Immature natural killer cell (primary cell): ENCODE data around the gene RPGRIP1. TPM values are rescaled to one million over a fixed set of nuclear protein-coding genes. Genes with fewer than 3 reads are reported as not detected.
A peak's percentile ranks its signal among the peaks of the same experiment; 100 is the strongest.
"Not testable (repeated sequence)": the region's sequence is repeated elsewhere in the genome, so short reads cannot be mapped to it uniquely, and the experiment has no call there.

ENCODE experiments used
- DNase-seq, 3 donors: peaks; one replicate each; pipeline ENCODE4 v3.0.0; 2022; ENCODE audit warnings: mixed read lengths in 1 of 3
- H3K27ac Mint-ChIP-seq, 6 donors: one replicate each; pipeline ENCODE4 v1.8.0; 2020; ENCODE audit warnings: mixed read lengths in 6 of 6, mild to moderate bottlenecking in 5 of 6, inconsistent platforms in 4 of 6, moderate library complexity in 3 of 6
- H3K27me3 Mint-ChIP-seq, 3 donors: one replicate each; pipeline ENCODE4 v1.8.0; 2020 to 2021; ENCODE audit warnings: low read depth in 3 of 3, mild to moderate bottlenecking in 3 of 3, mixed read lengths in 3 of 3, moderate library complexity in 3 of 3, inconsistent platforms in 1 of 3
- H3K36me3 Mint-ChIP-seq, 3 donors: one replicate each; pipeline ENCODE4 v1.8.0; 2020; ENCODE audit warnings: mixed read lengths in 3 of 3, inconsistent platforms in 2 of 3, mild to moderate bottlenecking in 2 of 3
- H3K4me1 Mint-ChIP-seq, 2 donors: one replicate each; pipeline ENCODE4 v1.8.0; 2020; ENCODE audit warnings: inconsistent platforms in 2 of 2, mild to moderate bottlenecking in 2 of 2, mixed read lengths in 2 of 2, moderate library complexity in 1 of 2
- H3K4me3 Mint-ChIP-seq, 5 donors: one replicate each; pipeline ENCODE4 v1.8.0; 2020; ENCODE audit warnings: mild to moderate bottlenecking in 5 of 5, mixed read lengths in 5 of 5, inconsistent platforms in 3 of 5, moderate library complexity in 3 of 5
- H3K9me3 Mint-ChIP-seq, 6 donors: one replicate each; pipeline ENCODE4 v1.8.0; 2020; ENCODE audit warnings: mild to moderate bottlenecking in 6 of 6, mixed read lengths in 6 of 6, inconsistent platforms in 4 of 6, moderate library complexity in 3 of 6
- polyA plus RNA-seq, 3 donors: library from polyadenylated mRNA; unstranded; fragments of 300-500 nt; fragmentation: Illumina TruSeq; gene quantifications; one replicate each; pipeline ENCODE4 v1.2.3, GENCODE V29; 2021

RPGRIP1 gene
- polyA plus RNA-seq, 3 donors from 2014 or later: 0.15 to 1.9 TPM; not detected in 1

DNA sequence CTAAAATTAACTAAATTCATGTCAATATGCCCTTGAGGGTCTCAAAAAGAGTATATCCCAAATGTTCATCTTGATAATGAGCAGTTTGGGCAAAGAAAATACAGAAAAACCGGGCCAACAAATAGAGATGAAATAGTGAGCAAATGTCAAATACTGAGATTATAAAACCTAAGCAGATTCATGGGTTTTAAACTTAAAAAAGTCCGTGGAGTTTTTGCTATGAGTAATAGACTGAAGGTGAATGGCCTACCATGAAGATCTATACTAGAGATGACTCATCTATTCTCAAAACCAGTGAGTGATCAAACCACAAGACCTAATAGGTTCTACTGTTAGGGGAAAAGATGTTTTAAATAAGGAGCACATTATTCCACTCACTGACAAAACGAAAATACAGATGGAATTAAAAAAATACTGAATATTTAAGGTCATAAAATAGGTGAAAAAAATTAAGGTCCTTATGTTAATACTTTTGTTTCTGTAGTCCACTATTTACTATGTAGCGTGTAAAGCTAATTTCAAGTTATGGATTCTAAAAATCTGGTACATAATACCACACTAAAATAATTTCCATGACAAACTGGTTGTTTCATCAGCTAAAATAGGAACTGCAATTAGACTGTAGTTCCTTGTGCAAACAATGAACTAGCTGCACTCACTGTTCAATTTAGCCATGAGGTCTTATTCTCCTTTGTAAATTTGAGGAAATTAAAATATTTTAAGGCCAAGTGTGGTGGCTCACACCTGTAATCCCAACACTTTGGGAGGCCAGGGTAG lies 15.7 kb upstream of the RPGRIP1 start:
- peaks cover 82 to 90% of the 10 kb centered on the region in 2 donors for H3K4me1 Mint-ChIP-seq
- peaks cover 5 to 41% (median 34%) of the 10 kb centered on the region in 3 donors for H3K36me3 Mint-ChIP-seq
- DNase-seq: no peak
- H3K27ac Mint-ChIP-seq: peak overlapping the region; percentile 65 to 99 (median 84)
- H3K9me3 Mint-ChIP-seq: no peaks in the 10 kb centered on the region
- H3K27me3 Mint-ChIP-seq: peaks cover 7 to 22% (median 21%) of the 10 kb centered on the region in 3 donors
- H3K4me3 Mint-ChIP-seq: peak overlapping the region; percentile 9 to 100 (median 62)

DNA sequence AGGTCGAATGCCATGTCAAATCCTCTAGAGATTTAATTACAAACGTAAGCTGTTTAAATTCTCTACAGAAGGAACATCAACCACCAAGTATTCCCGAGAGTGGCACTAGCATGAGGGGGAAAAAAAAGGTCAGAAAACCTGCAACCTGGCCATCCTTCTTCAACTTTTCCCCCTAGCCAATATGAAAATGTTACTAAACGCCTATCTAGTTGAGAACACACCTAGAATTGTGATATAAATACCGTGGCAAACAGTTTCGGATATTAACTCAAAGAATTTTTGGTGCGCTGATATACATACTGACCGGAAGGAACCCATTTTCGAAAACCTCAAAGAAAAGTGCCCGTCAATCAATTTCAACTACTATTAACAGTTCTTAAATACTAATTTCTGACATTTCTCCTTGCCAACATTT lies 12.4 kb upstream of the RPGRIP1 start:
- peaks cover 67 to 77% of the 10 kb centered on the region in 2 donors for H3K4me1 Mint-ChIP-seq
- peak overlapping the region; percentile 93 to 100 (median 99) for H3K4me3 Mint-ChIP-seq
- DNase-seq: no peak
- H3K27me3 Mint-ChIP-seq: peaks cover 14 to 29% (median 22%) of the 10 kb centered on the region in 3 donors
- peaks cover 0 to 29% (median 27%) of the 10 kb centered on the region in 3 donors for H3K36me3 Mint-ChIP-seq
- H3K9me3 Mint-ChIP-seq: no peaks in the 10 kb centered on the region
- peak overlapping the region; percentile 99 to 100 (median 100) for H3K27ac Mint-ChIP-seq

DNA sequence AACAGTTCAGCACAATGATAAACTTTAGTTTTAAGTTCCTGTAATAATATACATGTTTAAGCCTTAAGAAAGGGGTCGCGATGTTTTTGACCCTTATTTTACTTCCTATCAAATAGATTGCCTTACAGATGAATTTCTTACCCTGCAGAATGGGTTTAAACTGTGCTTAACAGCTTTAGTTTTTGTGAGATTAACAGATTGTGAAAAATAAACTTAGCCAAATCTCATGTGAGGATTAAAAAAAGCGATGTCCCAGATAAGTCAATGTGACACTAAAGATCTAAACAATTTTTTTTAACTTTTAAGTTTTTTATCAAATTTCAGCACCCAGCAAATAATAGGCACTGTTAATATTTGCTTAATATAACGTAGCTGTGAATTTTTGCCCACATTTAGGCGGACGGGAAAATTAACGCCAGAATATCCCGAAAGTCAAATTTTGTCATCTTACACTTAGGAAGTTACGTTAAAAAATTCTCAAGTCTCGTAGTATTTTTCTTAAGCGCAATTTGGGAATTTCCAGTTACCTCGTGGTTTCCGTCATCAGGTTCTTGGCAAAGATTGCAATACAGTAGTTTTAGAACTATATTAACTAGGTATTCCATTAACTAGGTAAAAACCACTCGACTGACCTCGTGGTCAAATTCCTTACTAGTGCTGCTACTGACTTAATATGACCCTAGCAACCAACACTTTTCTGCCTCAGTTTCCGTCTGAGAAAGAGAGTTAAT lies 11.8 kb upstream of the RPGRIP1 start:
- H3K36me3 Mint-ChIP-seq: peaks cover 0 to 25% (median 23%) of the 10 kb centered on the region in 3 donors
- H3K4me1 Mint-ChIP-seq: peaks cover 60 to 71% of the 10 kb centered on the region in 2 donors

DNA sequence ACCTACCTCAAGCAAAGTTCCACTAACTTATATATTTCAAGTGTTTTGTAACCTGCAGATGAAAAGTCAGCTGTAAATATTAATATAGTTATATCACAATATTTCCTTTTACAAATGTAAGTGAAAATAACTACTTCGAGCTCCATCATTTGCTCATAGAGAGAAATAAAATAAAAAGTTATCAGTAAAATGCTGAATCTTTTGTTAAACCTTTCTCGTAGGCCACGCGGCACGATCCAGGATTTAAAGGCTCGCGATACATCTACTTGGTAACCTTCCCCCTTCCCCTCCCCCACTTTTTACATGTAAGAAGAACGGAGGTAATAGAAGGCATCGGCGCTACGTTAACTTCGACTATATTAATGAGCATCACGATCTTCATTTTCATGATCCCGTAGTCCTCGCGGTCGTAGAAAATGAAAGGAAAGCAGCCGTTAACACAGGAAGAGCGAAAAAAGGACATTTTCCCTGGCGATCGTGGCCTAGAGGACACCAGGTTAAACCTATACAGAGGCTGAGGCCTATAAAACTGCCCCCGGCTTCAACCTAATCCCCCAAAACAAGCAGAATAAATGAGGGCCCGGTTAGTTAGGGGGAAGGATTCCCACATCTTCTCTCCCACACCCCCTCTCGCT lies 11.1 kb upstream of the RPGRIP1 start:
- Mint-ChIP-seq H3K9me3 (no peaks in the 10 kb centered on the region), H3K36me3 (peaks cover 0 to 19% (median 19%) of the 10 kb centered on the region in 3 donors), H3K27me3 (peaks cover 14 to 28% (median 20%) of the 10 kb centered on the region in 3 donors), H3K27ac (peak overlapping the region; percentile 99 to 100 (median 100)), H3K4me1 (peaks cover 54 to 64% of the 10 kb centered on the region in 2 donors), H3K4me3 (peak overlapping the region; percentile 93 to 100 (median 99))
- peak in 1 of 3 donors; percentile 34 for DNase-seq

More for the DNA sequence above, 11.8 kb upstream of the RPGRIP1 start:
- Mint-ChIP-seq H3K9me3 (no peaks in the 10 kb centered on the region), H3K27ac (peak overlapping the region; percentile 99 to 100 (median 100)), H3K4me3 (peak overlapping the region; percentile 93 to 100 (median 99)), H3K27me3 (peaks cover 14 to 28% (median 22%) of the 10 kb centered on the region in 3 donors)
- no peak for DNase-seq

DNA sequence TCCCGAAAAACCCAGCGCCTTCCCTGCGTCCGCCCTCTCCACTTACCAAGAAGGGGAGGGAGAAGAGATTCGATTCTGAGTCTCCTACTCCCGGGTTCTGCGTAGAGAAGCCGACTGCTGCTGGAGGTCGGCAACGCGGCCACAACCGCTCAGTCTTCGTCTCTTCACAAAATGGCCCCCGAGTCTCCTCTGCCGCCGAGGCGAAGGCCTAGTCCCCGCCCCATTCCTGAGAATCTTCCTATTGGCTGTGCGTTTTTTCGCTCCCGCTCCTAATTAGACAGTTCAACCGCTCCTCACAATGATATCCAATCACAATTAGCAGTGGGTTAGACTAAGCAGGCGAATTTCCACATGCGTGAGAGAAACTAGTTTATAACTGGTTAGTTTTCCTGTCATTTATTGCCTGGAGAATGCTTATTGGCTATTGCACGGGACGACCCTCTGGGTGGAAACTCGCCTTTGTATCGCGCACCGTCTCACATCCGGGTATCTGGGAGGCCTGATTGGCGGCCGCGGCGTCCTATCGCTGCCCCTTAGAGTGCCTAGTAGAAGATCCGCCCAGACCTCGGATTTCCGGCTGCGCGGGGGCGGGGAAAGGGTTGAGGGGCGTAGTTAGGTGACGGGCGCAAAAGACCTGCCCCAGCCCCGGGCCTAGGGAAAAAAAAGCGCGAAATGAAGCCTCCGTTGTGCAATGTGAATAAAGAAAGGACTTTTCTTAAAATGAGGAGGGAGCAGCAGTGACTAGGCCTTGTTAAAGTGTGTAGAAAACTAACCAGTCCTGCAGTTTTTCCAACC lies 10.4 kb upstream of the RPGRIP1 start, which contains the start of gene HNRNPC:
HNRNPC (minus strand) TSS at position 191 of the 795 bp plus-strand sequence. CDS start 35,249 bp downstream, outside the sequence.
- Mint-ChIP-seq H3K27me3 (peaks cover 14 to 26% (median 20%) of the 10 kb centered on the region in 3 donors), H3K9me3 (no peaks in the 10 kb centered on the region), H3K4me3 (peak within 1 kb of the TSS; percentile 93 to 100 (median 99)), H3K4me1 (peaks cover 46 to 57% of the 10 kb centered on the region in 2 donors), H3K36me3 (peaks cover 0 to 19% (median 12%) of the 10 kb centered on the region in 3 donors), H3K27ac (peak within 1 kb of the TSS; percentile 99 to 100 (median 100))
- DNase-seq: peak; percentile 100

DNA sequence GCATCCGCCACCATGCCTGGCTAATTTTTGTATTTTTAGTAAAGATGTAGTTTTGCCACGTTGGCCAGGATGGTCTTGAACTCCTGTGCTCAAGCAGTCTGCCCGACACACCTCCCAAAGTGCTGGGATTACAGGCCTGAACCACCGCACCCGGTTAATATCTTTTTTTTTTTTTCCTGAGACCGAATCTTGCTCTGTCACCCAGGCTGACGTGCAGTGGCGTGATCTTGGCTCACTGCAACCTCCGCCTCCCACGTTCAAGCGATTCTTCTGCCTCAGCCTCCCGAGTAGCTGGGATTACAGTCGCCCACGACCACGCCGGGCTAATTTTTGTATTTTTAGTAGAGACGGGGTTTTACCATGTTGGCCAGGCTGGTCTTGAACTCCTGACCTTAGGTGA lies 7.2 kb upstream of the RPGRIP1 start:
- H3K9me3 Mint-ChIP-seq, DNase-seq, H3K27ac Mint-ChIP-seq, H3K4me3 Mint-ChIP-seq, H3K36me3 Mint-ChIP-seq: not testable (repeated sequence)
- H3K27me3 Mint-ChIP-seq: peaks cover 10 to 23% (median 16%) of the 10 kb centered on the region in 3 donors
- H3K4me1 Mint-ChIP-seq: peaks cover 17 to 24% of the 10 kb centered on the region in 2 donors

DNA sequence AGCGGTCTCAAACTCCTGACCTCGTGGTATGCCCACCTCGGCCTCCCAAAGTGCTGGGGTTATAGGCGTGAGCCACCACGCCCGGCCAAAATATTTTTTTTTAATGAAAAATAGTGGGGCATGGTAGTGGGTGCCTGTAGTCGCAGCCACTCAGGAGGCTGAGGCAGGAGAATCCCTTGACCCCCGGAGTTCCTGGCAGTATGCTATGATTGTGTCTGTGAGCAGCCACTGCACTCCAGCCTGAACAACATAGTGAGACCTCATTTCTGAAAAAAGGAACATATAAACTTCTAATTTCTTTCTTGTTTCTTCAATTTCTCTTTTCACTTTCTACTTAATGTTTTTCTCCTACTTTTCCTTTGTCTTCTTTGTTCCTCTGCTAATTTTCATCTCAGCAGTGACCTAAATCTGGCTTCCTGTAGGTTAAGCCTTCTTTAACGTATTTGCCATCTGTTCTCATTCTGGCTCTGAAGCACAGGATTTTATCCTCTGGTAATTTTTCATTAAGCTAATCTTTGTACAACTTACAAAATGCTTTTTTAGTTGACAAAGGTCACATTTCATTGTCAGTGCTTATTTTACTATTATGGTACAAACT lies 4.5 kb upstream of the RPGRIP1 start:
- Mint-ChIP-seq H3K4me1 (no peaks in the 10 kb centered on the region), H3K9me3 (no peaks in the 10 kb centered on the region), H3K27ac (no peak overlapping the region), H3K36me3 (no peaks in the 10 kb centered on the region), H3K4me3 (no peak overlapping the region), H3K27me3 (peaks cover 0 to 5% (median 1%) of the 10 kb centered on the region in 3 donors)
- DNase-seq: no peak

DNA sequence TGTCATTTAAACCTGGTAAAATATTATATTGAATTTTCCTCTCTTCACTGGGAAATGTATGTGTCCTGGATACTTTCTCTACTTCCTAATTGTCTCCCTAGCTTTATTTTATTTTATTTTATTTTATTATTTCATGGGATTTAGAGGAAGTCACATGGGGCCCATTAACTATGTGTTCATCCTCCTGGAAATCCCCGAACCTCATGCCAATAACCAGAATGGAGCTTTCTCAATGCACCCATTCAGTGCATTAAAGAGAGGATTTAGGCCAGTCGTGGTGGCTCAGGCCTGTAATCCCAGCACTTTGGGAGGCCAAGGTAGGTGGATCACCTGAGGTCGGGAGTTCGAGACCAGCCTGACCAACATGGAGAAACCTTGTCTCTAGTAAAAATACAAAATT lies 1.3 kb upstream of the RPGRIP1 start:
- no peak for DNase-seq
- Mint-ChIP-seq H3K9me3 (no peaks in the 10 kb centered on the region), H3K36me3 (no peaks in the 10 kb centered on the region), H3K4me1 (no peaks in the 10 kb centered on the region), H3K4me3 (no peak overlapping the region), H3K27me3 (peaks cover 0 to 3% (median 1%) of the 10 kb centered on the region in 3 donors), H3K27ac (no peak overlapping the region)

DNA sequence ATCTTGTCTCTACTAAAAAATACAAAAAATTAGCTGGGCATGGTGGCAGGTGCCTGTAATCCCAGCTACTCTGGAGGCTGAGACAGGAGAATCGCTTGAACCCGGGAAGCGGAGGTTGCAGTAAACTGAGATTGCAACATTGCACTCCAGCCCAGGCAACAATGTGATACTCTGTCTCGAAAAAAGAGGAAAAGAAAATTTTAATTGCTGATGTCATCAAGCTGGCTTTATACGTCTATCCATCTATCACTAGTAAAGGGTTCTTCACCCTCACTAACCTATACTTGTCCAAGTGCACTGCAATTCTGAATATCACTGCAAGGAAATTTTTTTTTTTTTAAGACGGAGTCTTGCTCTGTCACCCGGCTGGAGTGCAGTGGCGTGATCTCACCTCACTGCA lies 2.0 kb downstream of the RPGRIP1 start:
- not testable (repeated sequence) for H3K27me3 Mint-ChIP-seq, H3K4me3 Mint-ChIP-seq, H3K27ac Mint-ChIP-seq, H3K4me1 Mint-ChIP-seq, DNase-seq, H3K9me3 Mint-ChIP-seq, H3K36me3 Mint-ChIP-seq

DNA sequence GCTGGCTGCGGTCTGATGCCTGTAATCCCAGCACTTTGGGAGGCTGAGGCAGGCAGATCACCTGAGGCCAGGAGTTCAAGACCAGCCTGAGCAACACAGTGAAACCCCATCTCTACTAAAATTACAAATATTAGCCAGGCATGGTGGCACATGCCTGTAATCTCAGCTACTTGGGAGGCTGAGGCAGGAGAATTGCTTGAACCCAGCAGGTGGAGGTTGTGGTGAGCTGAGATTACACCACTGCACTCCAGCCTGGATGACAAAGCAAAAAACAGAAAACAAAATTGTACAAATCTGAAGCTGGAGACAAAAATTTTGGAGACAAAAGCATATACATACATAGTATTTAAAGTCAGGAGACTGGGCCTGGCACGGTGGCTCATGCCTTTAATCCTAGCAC lies 6.6 kb downstream of the RPGRIP1 start:
- DNase-seq, H3K4me3 Mint-ChIP-seq, H3K27ac Mint-ChIP-seq, H3K9me3 Mint-ChIP-seq, H3K27me3 Mint-ChIP-seq, H3K36me3 Mint-ChIP-seq: not testable (repeated sequence)
- H3K4me1 Mint-ChIP-seq: peaks cover 10 to 12% of the 10 kb centered on the region in 2 donors

DNA sequence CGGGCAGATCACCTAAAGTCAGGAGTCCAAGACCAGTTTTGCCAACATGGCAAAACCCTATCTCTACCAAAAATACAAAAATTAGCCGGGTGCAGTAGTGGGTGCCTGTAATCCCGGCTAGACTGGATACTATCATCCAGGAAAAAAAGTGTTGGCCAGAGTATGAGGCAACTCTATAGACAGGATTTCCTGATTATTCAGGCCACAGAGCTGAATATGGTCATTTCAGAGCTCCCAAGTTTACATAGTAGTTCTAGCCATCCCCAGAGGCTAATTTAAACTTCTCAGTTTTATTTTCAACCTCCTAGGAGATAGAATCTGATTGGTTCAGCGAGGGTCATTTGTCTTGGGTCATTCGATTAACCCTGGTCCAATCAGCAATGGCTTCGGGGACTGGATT lies 7.3 kb downstream of the RPGRIP1 start:
- no peaks in the 10 kb centered on the region for H3K9me3 Mint-ChIP-seq
- H3K27me3 Mint-ChIP-seq: peaks cover 2 to 6% (median 4%) of the 10 kb centered on the region in 3 donors
- H3K4me3 Mint-ChIP-seq: no peak overlapping the region
- H3K4me1 Mint-ChIP-seq: peaks cover 10 to 12% of the 10 kb centered on the region in 2 donors
- no peaks in the 10 kb centered on the region for H3K36me3 Mint-ChIP-seq
- no peak overlapping the region for H3K27ac Mint-ChIP-seq
- DNase-seq: no peak

DNA sequence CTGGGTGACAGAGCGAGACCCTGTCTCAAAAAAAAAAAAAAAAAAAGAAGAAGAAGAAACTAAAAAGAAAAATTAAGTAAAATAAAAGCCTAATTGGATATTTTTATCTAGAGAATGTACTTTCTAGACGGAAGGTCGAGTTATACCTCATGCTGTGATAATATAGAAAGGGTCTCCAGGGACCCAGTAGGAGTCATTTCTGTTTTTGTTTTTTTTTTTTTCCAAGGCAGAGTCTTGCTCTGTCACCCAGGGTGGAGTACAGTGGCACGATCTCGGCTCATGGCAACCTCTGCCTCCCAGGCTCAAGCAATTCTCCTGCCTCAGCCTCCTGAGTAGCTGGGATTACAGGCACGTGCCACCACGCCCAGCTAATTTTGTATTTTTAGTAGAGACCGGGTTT lies 14.1 kb downstream of the RPGRIP1 start:
- not testable (repeated sequence) for H3K36me3 Mint-ChIP-seq, H3K9me3 Mint-ChIP-seq, DNase-seq, H3K27me3 Mint-ChIP-seq, H3K4me1 Mint-ChIP-seq, H3K4me3 Mint-ChIP-seq, H3K27ac Mint-ChIP-seq

DNA sequence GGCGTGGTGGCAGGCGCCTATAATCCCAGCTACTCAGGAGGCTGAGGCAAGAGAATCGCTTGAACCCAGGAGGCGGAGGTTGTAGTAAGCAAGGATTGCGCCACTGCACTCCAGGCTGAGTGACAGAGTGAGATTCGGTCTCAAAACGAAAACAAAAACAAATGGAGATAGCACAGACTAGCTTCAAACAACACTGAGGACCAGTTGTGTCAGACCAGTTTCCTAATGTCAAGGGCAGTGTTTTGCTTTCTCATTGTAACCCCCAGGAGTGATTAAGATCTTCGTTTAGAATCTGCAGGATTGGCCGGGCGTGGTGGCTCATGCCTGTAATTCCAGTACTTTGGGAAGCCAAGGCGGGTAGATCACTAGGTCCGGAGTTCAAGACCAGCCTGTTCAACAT lies 18.5 kb downstream of the RPGRIP1 start:
- no peaks in the 10 kb centered on the region for H3K36me3 Mint-ChIP-seq
- no peak for DNase-seq
- H3K27ac Mint-ChIP-seq: no peak overlapping the region
- peaks cover 0 to 2% of the 10 kb centered on the region in 2 donors for H3K4me1 Mint-ChIP-seq
- H3K9me3 Mint-ChIP-seq: no peaks in the 10 kb centered on the region
- peaks cover 0 to 20% (median 9%) of the 10 kb centered on the region in 3 donors for H3K27me3 Mint-ChIP-seq
- no peak overlapping the region for H3K4me3 Mint-ChIP-seq
